Measurements from ENCODE around the gene ETV1.

Gene ETV1

DNA sequence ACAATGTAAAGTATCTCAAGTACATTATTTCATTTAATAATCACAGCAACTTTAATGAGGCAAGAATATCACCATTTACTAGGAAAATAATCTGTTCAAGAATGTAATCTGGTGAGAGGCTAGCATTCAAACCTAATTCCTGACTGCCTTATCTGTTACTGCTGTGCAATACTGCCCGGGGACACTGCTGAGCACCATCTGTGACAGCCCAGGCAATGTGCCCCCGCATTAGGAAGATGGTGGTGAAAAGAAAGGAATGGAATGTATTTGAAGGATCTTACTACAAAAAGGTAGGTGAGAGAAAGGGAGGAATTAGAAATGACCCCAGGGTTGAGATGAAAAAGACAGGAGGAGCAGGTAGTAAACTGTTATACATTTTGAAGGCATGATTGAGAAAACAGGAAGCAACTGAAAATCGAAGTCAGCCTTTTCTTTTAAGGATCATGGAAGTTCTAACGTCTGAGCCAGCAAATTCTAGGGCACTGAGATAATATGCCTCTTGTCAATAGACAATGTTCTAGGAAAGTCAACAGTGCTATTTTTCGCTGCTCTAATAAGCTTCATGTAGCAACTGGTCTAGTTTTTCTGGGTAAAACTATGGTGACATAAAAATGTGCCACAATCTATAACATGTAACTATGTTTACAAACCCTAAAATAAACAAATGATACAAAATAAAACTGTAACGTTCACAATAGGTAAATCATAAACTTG, 90.4 kb downstream of the ETV1 start:
- in situ Hi-C loops (cut with MboI; ENCODE audit: low pct_unique_long_range_greater_than_20kb, low sequenced_read_pairs, unreplicated experiment) = no loop called here
- TF ChIP-seq, protein P1, sequence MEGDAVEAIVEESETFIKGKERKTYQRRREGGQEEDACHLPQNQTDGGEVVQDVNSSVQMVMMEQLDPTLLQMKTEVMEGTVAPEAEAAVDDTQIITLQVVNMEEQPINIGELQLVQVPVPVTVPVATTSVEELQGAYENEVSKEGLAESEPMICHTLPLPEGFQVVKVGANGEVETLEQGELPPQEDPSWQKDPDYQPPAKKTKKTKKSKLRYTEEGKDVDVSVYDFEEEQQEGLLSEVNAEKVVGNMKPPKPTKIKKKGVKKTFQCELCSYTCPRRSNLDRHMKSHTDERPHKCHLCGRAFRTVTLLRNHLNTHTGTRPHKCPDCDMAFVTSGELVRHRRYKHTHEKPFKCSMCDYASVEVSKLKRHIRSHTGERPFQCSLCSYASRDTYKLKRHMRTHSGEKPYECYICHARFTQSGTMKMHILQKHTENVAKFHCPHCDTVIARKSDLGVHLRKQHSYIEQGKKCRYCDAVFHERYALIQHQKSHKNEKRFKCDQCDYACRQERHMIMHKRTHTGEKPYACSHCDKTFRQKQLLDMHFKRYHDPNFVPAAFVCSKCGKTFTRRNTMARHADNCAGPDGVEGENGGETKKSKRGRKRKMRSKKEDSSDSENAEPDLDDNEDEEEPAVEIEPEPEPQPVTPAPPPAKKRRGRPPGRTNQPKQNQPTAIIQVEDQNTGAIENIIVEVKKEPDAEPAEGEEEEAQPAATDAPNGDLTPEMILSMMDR (IDR thresholded peaks at IDR 0.05; ENCODE audit: extremely low read depth, insufficient read depth, missing control alignments) = no peak
- no peak for DNase-seq (ENCODE audit: low spot score)

DNA sequence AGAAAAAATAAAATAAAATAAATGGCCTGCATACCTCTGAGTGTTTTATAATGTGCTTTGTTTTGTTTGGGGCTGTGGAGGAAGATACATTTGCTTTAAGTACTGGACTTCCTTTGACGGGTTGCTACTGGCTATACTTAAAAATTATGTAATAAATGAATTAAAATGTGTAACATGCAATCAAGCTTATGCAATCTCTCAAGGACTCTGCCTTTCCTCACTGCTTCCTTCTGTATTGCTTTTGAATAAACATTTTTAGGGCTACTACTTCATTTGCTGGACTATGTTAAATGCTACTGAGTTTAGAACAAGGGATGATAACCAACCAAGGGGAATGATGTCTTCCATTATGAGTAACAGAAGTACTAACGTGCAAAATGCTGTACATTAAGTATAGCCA, 91.6 kb downstream of the ETV1 start:
- DNase-seq (ENCODE audit: low spot score) = no peak
- TF ChIP-seq, protein P1 (IDR thresholded peaks at IDR 0.05; ENCODE audit: extremely low read depth, insufficient read depth, missing control alignments) = no peak
- in situ Hi-C loops (cut with MboI; ENCODE audit: low pct_unique_long_range_greater_than_20kb, low sequenced_read_pairs, unreplicated experiment) = no loop called here

DNA sequence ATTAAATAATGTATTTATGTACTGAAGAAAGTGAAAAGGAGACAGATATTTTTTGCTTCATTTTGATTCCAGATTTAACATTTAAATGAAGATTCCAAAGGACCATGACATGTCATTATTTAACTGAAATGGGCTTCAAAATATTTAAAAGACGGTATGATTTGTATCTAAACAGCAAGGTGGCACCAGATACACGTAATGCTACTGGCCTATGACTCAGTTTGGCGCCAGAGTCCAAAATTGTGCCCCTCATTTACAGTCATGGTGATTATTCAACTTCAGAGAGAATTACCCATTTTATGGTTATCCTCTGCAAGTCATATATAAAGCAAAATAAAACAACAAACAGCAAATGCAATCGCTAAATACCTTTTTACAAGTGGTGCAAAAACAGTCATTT, 94.5 kb downstream of the ETV1 start:
- in situ Hi-C loops (cut with MboI; ENCODE audit: low pct_unique_long_range_greater_than_20kb, low sequenced_read_pairs, unreplicated experiment) = no loop called here
- TF ChIP-seq, protein P1 (IDR thresholded peaks at IDR 0.05; ENCODE audit: extremely low read depth, insufficient read depth, missing control alignments) = no peak
- DNase-seq (ENCODE audit: low spot score) = no peak

DNA sequence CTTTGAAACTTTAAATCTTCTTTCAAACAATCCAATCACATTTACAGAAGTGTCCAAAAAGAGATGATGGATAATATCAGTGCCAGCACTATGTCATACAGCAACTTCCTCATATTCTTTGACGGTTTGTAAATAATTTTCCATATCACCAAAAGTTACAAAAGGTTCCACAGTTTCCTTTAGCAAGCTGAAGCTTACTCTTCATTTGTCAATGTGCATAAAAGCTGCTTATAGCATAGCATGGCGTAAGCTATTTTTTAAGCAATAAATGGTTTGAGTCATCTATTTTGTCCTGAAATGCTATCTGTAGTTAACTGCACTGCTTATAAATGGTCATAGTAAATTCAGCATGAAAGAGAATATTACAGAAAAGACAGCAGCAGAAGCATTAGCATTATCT, 95.1 kb downstream of the ETV1 start:
- no peak for DNase-seq (ENCODE audit: low spot score)
- TF ChIP-seq, protein P1 (IDR thresholded peaks at IDR 0.05; ENCODE audit: extremely low read depth, insufficient read depth, missing control alignments) = no peak
- in situ Hi-C loops (cut with MboI; ENCODE audit: low pct_unique_long_range_greater_than_20kb, low sequenced_read_pairs, unreplicated experiment) = no loop called here

DNA sequence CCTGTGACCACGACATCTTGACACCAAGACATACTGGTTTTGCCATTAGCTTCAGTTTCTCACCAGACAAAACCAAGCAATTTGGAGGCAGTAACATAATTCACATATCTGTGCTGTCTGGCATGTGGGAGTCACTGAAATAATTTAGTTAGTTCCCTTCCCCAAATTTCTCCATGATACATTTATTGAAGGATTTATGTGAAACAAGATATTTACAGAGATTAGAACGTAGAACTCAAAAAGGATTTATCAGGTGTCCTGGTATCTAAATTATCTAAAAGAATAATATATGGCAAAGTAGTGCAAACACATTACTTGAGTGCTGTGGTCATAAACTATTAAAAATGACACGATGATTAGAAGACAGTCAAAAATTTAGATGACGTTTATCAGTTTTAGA, 98.7 kb downstream of the ETV1 start:
- TF ChIP-seq, protein P1 (IDR thresholded peaks at IDR 0.05; ENCODE audit: extremely low read depth, insufficient read depth, missing control alignments) = no peak
- no peak for DNase-seq (ENCODE audit: low spot score)
- in situ Hi-C loops (cut with MboI; ENCODE audit: low pct_unique_long_range_greater_than_20kb, low sequenced_read_pairs, unreplicated experiment) = no loop called here

DNA sequence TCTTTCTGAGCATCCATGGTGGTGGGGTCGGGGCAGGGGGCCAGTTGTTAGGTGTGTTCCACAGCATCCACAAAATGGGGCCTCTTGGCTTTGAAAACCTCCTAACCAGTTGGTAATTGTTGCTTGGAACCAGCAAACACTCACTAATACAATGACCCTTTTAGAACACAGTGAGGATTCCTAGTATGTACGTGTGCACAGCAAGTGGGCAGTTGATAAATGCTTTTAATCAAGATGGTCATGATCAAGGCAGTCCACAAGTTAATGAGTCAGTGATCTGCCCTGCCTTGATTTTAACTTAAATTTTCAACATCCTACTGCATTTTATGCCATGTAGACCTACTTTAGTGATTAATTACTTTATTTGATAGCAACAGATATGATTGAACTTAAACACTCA, 103.1 kb downstream of the ETV1 start:
- in situ Hi-C loops (cut with MboI; ENCODE audit: low pct_unique_long_range_greater_than_20kb, low sequenced_read_pairs, unreplicated experiment) = no loop called here

More for the DNA sequence above, 103.1 kb downstream of the ETV1 start:
- DNase-seq (ENCODE audit: low spot score) = no peak
- TF ChIP-seq, protein P1 (IDR thresholded peaks at IDR 0.05; ENCODE audit: extremely low read depth, insufficient read depth, missing control alignments) = no peak

Data from GM13977 (cell line).